Kidney (tissue), 14 donors: ENCODE results near the gene NDUFA3. TPM values are rescaled to one million over a fixed set of nuclear protein-coding genes. Genes with fewer than 3 reads are reported as not detected.

Source experiments
- DNase-seq, 5 donors: peaks; one replicate each; pipeline ENCODE4 v3.0.0-alpha.2; 2013 to 2020
- FAIRE-seq: peaks from 2 replicates; lab custom pipeline; 2012; peaks lifted over from hg19 to GRCh38; lab: Jason Lieb, UNC
- H3K27ac ChIP-seq, 2 donors: one replicate each; pipeline ENCODE4 v1.7.0; 2013; ENCODE audit warnings: low read depth in 2 of 2, low read length in 2 of 2, inconsistent platforms in 1 of 2
- H3K27me3 ChIP-seq: one replicate; pipeline ENCODE4 v1.7.1; 2013; ENCODE audit warnings: low read length, inconsistent platforms; ENCODE audit not compliant: control insufficient read depth, insufficient read depth
- H3K36me3 ChIP-seq, 3 donors: one replicate each; pipeline versions ENCODE4 v1.7.0 to v1.7.1; 2013; ENCODE audit warnings: low read length in 3 of 3, control low read depth in 1 of 3, inconsistent platforms in 1 of 3; ENCODE audit not compliant: insufficient read depth in 3 of 3, control insufficient read depth in 2 of 3
- H3K4me1 ChIP-seq, 3 donors: one replicate each; pipeline versions ENCODE4 v1.7.0 to v1.7.1; 2013; ENCODE audit warnings: low read length in 3 of 3, inconsistent platforms in 1 of 3, low read depth in 1 of 3; ENCODE audit not compliant: control insufficient read depth in 2 of 3, insufficient read depth in 2 of 3
- H3K4me3 ChIP-seq, 3 donors: one replicate each; pipeline versions ENCODE4 v1.7.0 to v1.8.1; 2013; ENCODE audit warnings: low read length in 3 of 3, control low read depth in 1 of 3, inconsistent platforms in 1 of 3
- H3K9ac ChIP-seq, 3 donors: one replicate each; pipeline versions ENCODE4 v1.7.0 to v1.7.1; 2013; ENCODE audit warnings: low read length in 3 of 3, control low read depth in 1 of 3, inconsistent platforms in 1 of 3
- H3K9me3 ChIP-seq, 3 donors: one replicate each; pipeline versions ENCODE4 v1.7.0 to v1.7.1; 2013; ENCODE audit warnings: low read length in 3 of 3, control low read depth in 1 of 3, inconsistent platforms in 1 of 3; ENCODE audit not compliant: control insufficient read depth in 2 of 3, insufficient read depth in 1 of 3
- CTCF ChIP-seq: IDR thresholded peaks from 3 replicates; pipeline ENCODE4 v1.5.1; 2012; ENCODE audit warnings: mild to moderate bottlenecking, moderate library complexity, borderline replicate concordance; ENCODE audit not compliant: insufficient read depth; ENCODE audit errors: extremely low read depth
- intact Hi-C: fragments of 100-400 bp; cut with DNase I; formaldehyde crosslinking; loops from one replicate; pipeline ENCODE4 v1.11.1; 2022
- polyA plus RNA-seq: library from polyadenylated mRNA; stranded (reverse); fragments of 350-450 nt; fragmentation: Illumina TruSeq; extraction: RNeasy Lipid Tissue Mini Kit (QIAGEN cat#74804); gene quantifications from one replicate; pipeline ENCODE4 v1.2.3, GENCODE V29; 2014; ENCODE audit warnings: low read depth, low replicate concordance; ENCODE audit not compliant: insufficient read depth
- total RNA-seq: library from RNA; stranded (reverse); fragmentation: NEBNext Ultra II Directional; extraction: Animal tissue kit (Norgen Biotek cat#: 25700); gene quantifications from one replicate; pipeline ENCODE4 v1.2.1, GENCODE V29; 2021
- donor health status: control.
- donor health status: control.
- donor health status: control.
- donor health status: control.
- donor health status: control.
- donor health status: DM: yes; HTN: yes; CAD: no.
- donor health status: Normal renal cell carcinoma (clear cell type).

The NDUFA3 gene
- total and polyA plus RNA-seq, 2 donors from 2014 or later = 132 to 1,006 TPM

GRCh38 chr19:54155694-54156093, 53.0 kb downstream of the NDUFA3 start:
- TF ChIP-seq CTCF = no peak
- Histone ChIP-seq H3K9me3 (no peaks in the 10 kb centered on the region), H3K9ac (no peak overlapping the region), H3K36me3 (peaks cover 4 to 43% (median 29%) of the 10 kb centered on the region in 3 donors), H3K4me1 (peaks cover 0 to 18% (median 8%) of the 10 kb centered on the region in 3 donors), H3K27ac (no peak overlapping the region), H3K4me3 (no peak overlapping the region), H3K27me3 (no peaks in the 10 kb centered on the region)
- FAIRE-seq = no peak
- peak in 1 of 5 donors; percentile 63 for DNase-seq
- intact Hi-C loops = no loop called here

- no peak overlapping the region for H3K9ac ChIP-seq
- peaks cover 0 to 21% (median 8%) of the 10 kb centered on the region in 3 donors for H3K4me1 ChIP-seq
- TF ChIP-seq CTCF = no peak
- H3K27ac ChIP-seq = no peak overlapping the region
- no peak overlapping the region for H3K4me3 ChIP-seq
- no peaks in the 10 kb centered on the region for H3K27me3 ChIP-seq
- DNase-seq (no peak), FAIRE-seq (no peak)
- H3K36me3 ChIP-seq = peaks cover 4 to 43% (median 29%) of the 10 kb centered on the region in 3 donors
- intact Hi-C loops = no loop called here
- H3K9me3 ChIP-seq = no peaks in the 10 kb centered on the region
Observed at GRCh38 chr19:54156490-54156889, 53.8 kb downstream of the NDUFA3 start.

- intact Hi-C loops = no loop called here
- TF ChIP-seq CTCF = no peak
- DNase-seq (no peak), FAIRE-seq (no peak)
- no peaks in the 10 kb centered on the region for H3K27me3 ChIP-seq
- H3K27ac ChIP-seq = no peak overlapping the region
- peaks cover 0 to 21% (median 8%) of the 10 kb centered on the region in 3 donors for H3K4me1 ChIP-seq
- H3K4me3 ChIP-seq = no peak overlapping the region
- H3K36me3 ChIP-seq = peaks cover 4 to 38% (median 24%) of the 10 kb centered on the region in 3 donors
- H3K9me3 ChIP-seq = no peaks in the 10 kb centered on the region
- no peak overlapping the region for H3K9ac ChIP-seq
Observed at GRCh38 chr19:54156953-54157352, 54.3 kb downstream of the NDUFA3 start.

Other genes starting within 250 kb of the NDUFA3 start
- gene MYADM, start 235.0 kb upstream of the NDUFA3 start, total RNA-seq = 90.3 TPM
- gene MYADM, start 235.0 kb upstream of the NDUFA3 start, polyA plus RNA-seq = 13.1 TPM
- gene PRKCG, start 220.7 kb upstream of the NDUFA3 start, total RNA-seq = not detected
- gene PRKCG, start 220.7 kb upstream of the NDUFA3 start, polyA plus RNA-seq = not detected
- not detected for gene CACNG7, start 193.6 kb upstream of the NDUFA3 start, total RNA-seq
- not detected for gene CACNG7, start 193.6 kb upstream of the NDUFA3 start, polyA plus RNA-seq
- gene CACNG8, start 139.9 kb upstream of the NDUFA3 start, total RNA-seq = 0.03 TPM
- gene CACNG8, start 139.9 kb upstream of the NDUFA3 start, polyA plus RNA-seq = not detected
- not detected for gene CACNG6, start 111.2 kb upstream of the NDUFA3 start, total RNA-seq
- gene CACNG6, start 111.2 kb upstream of the NDUFA3 start, polyA plus RNA-seq = not detected
- gene VSTM1, start 39.0 kb upstream of the NDUFA3 start, total RNA-seq = 0.35 TPM
- gene VSTM1, start 39.0 kb upstream of the NDUFA3 start, polyA plus RNA-seq = 1.0 TPM
- not detected for gene TARM1, start 21.5 kb upstream of the NDUFA3 start, total RNA-seq
- not detected for gene TARM1, start 21.5 kb upstream of the NDUFA3 start, polyA plus RNA-seq
- 5.1 TPM for gene OSCAR, start 2.1 kb upstream of the NDUFA3 start, total RNA-seq
- gene OSCAR, start 2.1 kb upstream of the NDUFA3 start, polyA plus RNA-seq = 0.77 TPM
- 19.2 TPM for gene TFPT, start 12.8 kb downstream of the NDUFA3 start, total RNA-seq
- gene TFPT, start 12.8 kb downstream of the NDUFA3 start, polyA plus RNA-seq = 31.6 TPM
- 57.2 TPM for gene PRPF31, start 12.9 kb downstream of the NDUFA3 start, total RNA-seq
- 55.9 TPM for gene PRPF31, start 12.9 kb downstream of the NDUFA3 start, polyA plus RNA-seq
- 38.1 TPM for gene CNOT3, start 34.9 kb downstream of the NDUFA3 start, total RNA-seq
- 30.8 TPM for gene CNOT3, start 34.9 kb downstream of the NDUFA3 start, polyA plus RNA-seq
- gene LENG1, start 56.9 kb downstream of the NDUFA3 start, total RNA-seq = 8.0 TPM
- 12.2 TPM for gene LENG1, start 56.9 kb downstream of the NDUFA3 start, polyA plus RNA-seq
- gene TMC4, start 70.3 kb downstream of the NDUFA3 start, total RNA-seq = 98.9 TPM
- 64.6 TPM for gene TMC4, start 70.3 kb downstream of the NDUFA3 start, polyA plus RNA-seq
- 64.4 TPM for gene MBOAT7, start 86.7 kb downstream of the NDUFA3 start, total RNA-seq
- gene MBOAT7, start 86.7 kb downstream of the NDUFA3 start, polyA plus RNA-seq = 41.6 TPM
- gene TSEN34, start 88.5 kb downstream of the NDUFA3 start, total RNA-seq = 33.8 TPM
- gene TSEN34, start 88.5 kb downstream of the NDUFA3 start, polyA plus RNA-seq = 51.0 TPM
- gene RPS9, start 98.0 kb downstream of the NDUFA3 start, total RNA-seq = 1,209 TPM
- gene RPS9, start 98.0 kb downstream of the NDUFA3 start, polyA plus RNA-seq = 2,020 TPM
- 10.0 TPM for gene LILRB3, start 120.2 kb downstream of the NDUFA3 start, total RNA-seq
- 1.4 TPM for gene LILRB3, start 120.2 kb downstream of the NDUFA3 start, polyA plus RNA-seq
- gene LILRA6, start 139.9 kb downstream of the NDUFA3 start, total RNA-seq = 2.9 TPM
- gene LILRA6, start 139.9 kb downstream of the NDUFA3 start, polyA plus RNA-seq = not detected
- gene LILRB5, start 154.4 kb downstream of the NDUFA3 start, total RNA-seq = 5.9 TPM
- gene LILRB5, start 154.4 kb downstream of the NDUFA3 start, polyA plus RNA-seq = 1.1 TPM
- gene LILRB2, start 178.3 kb downstream of the NDUFA3 start, total RNA-seq = 11.5 TPM
- gene LILRB2, start 178.3 kb downstream of the NDUFA3 start, polyA plus RNA-seq = 1.9 TPM
- gene LILRA5, start 210.3 kb downstream of the NDUFA3 start, total RNA-seq = 5.9 TPM
- gene LILRA5, start 210.3 kb downstream of the NDUFA3 start, polyA plus RNA-seq = 1.4 TPM
- 0.69 TPM for gene LILRA4, start 236.3 kb downstream of the NDUFA3 start, total RNA-seq
- gene LILRA4, start 236.3 kb downstream of the NDUFA3 start, polyA plus RNA-seq = not detected